Activated T-helper 1 cell treated with anti-CD3 and anti-CD28 coated beads, Interleukin-12 subunit alpha, Interleukin-12 subunit beta, Interleukin-2, Interleukin-4 antibody, amounts not matched to agents 30 ng/mL and 10 ng/mL and 1 ng/mL, durations not matched to agents 14 hours and 24 hours and 36 hours (primary cell): ENCODE results near the gene LANCL2. TPM values are rescaled to one million over a fixed set of nuclear protein-coding genes. Genes with fewer than 3 reads are reported as not detected.

Experiments
- total RNA-seq: library from RNA; stranded (reverse); gene quantifications from 2 replicates; pipeline ENCODE4 v1.2.3, GENCODE V29; 2022

The LANCL2 gene
- total RNA-seq, 1 donor from 2014 or later = 11.0 TPM

Other genes with a start within 250 kb of the LANCL2 start
- 96.3 and 102 TPM in 2 replicates for gene VOPP1, start 207.2 kb downstream of the LANCL2 start, total RNA-seq